GM12873 (cell line): ENCODE results near the gene CDC37.

Experiments
- CTCF ChIP-seq: IDR thresholded peaks from 2 replicates; pipeline ENCODE4 v1.5.1; 2012; ENCODE audit warnings: low read depth, mild to moderate bottlenecking, moderate library complexity, low read length, control low read depth; ENCODE audit not compliant: insufficient read depth; ENCODE audit errors: missing control alignments

Gene CDC37

GRCh38 chr19:10408511-10409283 lies 5.4 kb upstream of the CDC37 start:
- no peak for TF ChIP-seq CTCF

DNA sequence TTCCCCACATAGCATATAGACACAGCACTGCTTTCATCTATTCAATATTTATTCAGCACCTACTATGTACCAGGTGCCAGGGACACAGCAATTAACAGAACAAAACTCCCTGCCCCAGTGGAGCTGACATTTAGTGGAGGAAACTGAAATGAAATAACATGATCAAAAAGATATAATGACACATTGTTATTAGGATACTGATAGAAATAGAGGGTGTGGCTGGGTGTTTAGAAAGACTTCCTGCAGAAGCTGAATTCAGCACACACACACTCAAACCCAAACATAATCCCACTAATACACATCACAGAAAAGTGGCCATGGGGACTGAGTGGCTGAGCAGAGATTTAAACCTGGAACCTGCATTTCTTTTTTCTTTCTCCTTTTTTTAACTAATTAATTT lies 3.8 kb upstream of the CDC37 start:
- TF ChIP-seq CTCF, result no peak

DNA sequence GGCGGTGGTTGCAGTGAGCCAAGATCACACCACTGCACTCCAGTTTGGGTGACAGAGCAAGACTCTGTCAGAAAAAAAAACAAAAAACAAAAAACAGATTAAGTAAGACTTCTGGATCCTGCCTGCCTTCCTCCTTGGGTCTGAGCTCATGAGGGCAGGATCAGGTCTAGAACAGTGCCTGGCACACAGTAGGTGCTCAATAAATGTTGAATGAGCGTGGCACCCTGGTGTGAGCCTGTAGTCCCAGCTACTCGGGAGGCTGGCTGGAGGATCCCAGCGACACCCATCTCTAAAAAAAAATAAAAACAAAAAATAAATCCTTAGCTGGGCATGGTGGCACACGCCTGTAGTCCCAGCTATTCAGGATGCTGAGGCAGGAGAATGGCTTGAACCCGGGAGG lies 2.8 kb upstream of the CDC37 start:
- no peak for TF ChIP-seq CTCF

DNA sequence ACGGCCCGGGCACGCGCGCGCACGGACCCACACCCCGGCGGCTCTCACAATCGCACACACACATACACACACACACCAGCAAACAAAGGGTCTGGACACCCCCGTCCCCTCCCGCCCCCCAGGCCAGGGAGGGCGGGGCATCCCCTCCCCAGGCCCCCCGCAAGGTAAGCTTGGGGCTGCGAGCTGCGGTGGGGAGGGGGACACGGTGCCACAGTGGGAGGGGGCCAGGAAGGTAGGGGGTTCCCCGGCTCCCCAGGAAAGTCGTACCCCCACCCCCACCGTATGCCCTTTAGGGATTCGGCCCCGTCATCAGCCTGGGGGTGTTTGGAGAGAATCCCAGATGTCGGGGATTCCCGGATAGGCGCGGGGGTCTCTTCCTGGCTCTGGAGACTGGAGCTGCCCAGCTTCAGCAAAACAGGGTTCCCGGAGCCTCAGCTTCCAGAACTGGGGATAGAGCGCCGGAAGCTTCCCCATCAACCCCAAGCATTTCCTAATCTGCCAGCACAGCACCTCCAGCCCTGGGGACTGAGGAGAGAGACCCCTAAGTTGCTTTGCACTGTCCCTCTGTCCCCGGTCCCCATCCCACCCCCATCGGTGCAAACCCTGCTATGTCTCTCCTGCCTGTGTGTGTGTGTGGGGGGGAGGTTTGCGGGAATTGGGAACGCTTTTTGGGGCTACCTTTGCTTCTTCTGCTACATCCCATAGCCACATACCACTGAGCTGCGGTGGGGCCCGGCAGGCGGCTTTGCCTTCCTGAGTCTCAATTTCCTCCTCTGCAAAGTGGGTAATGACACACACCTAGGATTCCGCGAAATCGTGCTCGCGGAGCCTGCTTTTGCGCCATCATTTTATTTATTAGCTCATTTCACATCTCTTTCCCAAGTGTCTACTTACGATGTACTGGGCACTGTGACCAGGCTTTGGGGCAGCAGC lies 1.8 kb upstream of the CDC37 start:
- TF ChIP-seq CTCF, result no peak

DNA sequence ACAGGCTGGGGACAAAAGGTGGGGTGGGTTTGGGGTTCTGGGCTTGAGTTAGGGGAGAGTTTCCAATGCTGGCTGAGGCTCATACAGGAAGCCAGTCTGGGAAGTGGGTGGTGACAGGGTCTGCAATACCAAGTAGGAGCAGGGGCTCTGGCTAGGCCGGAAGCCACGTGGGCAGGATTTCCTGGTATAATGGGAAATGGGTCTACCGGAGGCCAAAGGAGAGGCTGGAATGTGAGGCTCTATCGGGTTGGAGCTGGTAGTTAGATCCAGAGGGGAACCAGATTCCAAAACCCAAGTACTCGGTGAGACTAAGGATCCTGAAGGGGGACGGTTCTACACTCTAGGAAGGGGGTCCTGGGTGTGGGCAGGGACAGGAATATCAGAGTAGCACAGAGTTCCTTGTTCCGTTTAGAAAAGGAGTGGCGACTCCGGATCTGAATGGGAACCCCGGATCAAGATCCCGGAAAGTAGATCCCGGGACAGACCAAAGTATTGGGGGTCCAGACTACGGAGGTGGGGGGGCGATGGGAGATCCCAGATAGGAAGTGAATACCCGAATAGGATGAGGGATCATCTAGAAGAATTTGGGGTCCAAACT lies 802 bp downstream of the CDC37 start:
- TF ChIP-seq CTCF, result no peak

DNA sequence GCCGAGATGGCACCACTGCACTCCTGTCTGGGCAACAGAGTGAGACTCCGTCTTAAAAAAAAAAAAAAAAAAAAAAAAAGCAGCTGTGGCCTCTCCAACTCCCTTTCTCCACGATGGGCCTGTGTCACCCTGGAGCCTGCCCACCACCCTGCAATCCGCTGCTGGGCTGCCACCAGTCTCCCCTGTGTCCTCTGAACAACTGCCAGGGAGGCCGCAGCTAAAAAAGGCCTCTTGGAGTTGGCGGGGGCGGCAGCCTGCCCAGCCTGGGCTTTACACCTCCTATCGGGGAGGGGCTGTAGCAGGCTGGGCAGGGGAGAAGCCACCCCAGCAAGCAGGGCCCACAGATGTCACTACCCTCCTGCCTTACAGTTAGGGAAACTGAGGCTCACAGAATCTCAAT lies 3.5 kb downstream of the CDC37 start:
- no peak for TF ChIP-seq CTCF

GRCh38 chr19:10398819-10399218 lies 4.5 kb downstream of the CDC37 start:
- no peak for TF ChIP-seq CTCF
